ENCODE results near the gene B3GLCT.

GRCh38 chr13:31196992-31197391 is 2.8 kb upstream of the B3GLCT start:
- TF ChIP-seq SMC3 (IDR thresholded peaks at IDR 0.05; ENCODE audit: low read depth, low read length) (no peak), CTCF (IDR thresholded peaks at IDR 0.05) (no peak), PBX3 (IDR thresholded peaks at IDR 0.05) (no peak), POLR2AphosphoS5 (IDR thresholded peaks at IDR 0.05; ENCODE audit: low read depth, low read length) (no peak), GABPA (IDR thresholded peaks at IDR 0.05; ENCODE audit: low read depth) (no peak), REST (IDR thresholded peaks at IDR 0.05; ENCODE audit: low read depth, low read length) (no peak), TAF1 (IDR thresholded peaks at IDR 0.05; ENCODE audit: borderline replicate concordance, low read depth, low read length) (no peak)
